HepG2 (cell line): Measurements from ENCODE around the gene SLC23A3. TPM values are rescaled to one million over a fixed set of nuclear protein-coding genes. Genes with fewer than 3 reads are reported as not detected.

Experiments used
- CBX2 ChIP-seq, 2 experiments: fragments of 200-600 bp in 1 of 2; sonication (generic); formaldehyde crosslinking in 1 of 2; IDR thresholded peaks; 2 replicates each; pipeline versions ENCODE4 v1.7.0 to v1.8.1; 2018 to 2022; ENCODE audit warnings: low read depth in 2 of 2, low read length in 1 of 2, mild to moderate bottlenecking in 1 of 2, missing genetic modification reagents in 1 of 2
- DPF2 ChIP-seq: sonication (generic); formaldehyde crosslinking; IDR thresholded peaks from 2 replicates; pipeline ENCODE4 v1.4.0; 2020; ENCODE audit warnings: mild to moderate bottlenecking, low read depth, missing genetic modification reagents, borderline replicate concordance
- EP300 ChIP-seq, 3 experiments: sonication (generic) in 1 of 3; formaldehyde crosslinking in 1 of 3; IDR thresholded peaks; 2 replicates each; pipeline versions ENCODE4 v1.5.1 to v1.6.1; 2011 to 2020; ENCODE audit warnings: low read depth in 2 of 3, low read length in 2 of 3, borderline replicate concordance in 1 of 3, improper control_type of control experiment in 1 of 3, mild to moderate bottlenecking in 1 of 3, missing genetic modification reagents in 1 of 3, moderate library complexity in 1 of 3
- FOXA3 ChIP-seq: IDR thresholded peaks from 2 replicates; pipeline ENCODE4 v1.6.1; 2016; ENCODE audit warnings: missing genetic modification reagents, missing compliant biosample characterization
- FOXK2 ChIP-seq: fragments of 450-650 bp; IDR thresholded peaks from 2 replicates; pipeline ENCODE4 v1.6.1; 2016
- GATAD2A ChIP-seq: IDR thresholded peaks from 2 replicates; pipeline ENCODE4 v1.6.1; 2016
- HDAC1 ChIP-seq: sonication (generic); formaldehyde crosslinking; IDR thresholded peaks from 2 replicates; pipeline ENCODE4 v1.5.1; 2020; ENCODE audit warnings: mild to moderate bottlenecking, missing genetic modification reagents
- MED13 ChIP-seq: sonication (generic); formaldehyde crosslinking; IDR thresholded peaks from 2 replicates; pipeline ENCODE4 v1.5.0; 2020; ENCODE audit warnings: missing genetic modification reagents
- MXI1 ChIP-seq: IDR thresholded peaks from 3 replicates; pipeline ENCODE4 v1.6.1; 2012; ENCODE audit warnings: low read depth, low read length, inconsistent platforms, borderline replicate concordance
- PLRG1 ChIP-seq: fragments of 450-650 bp; conservative IDR thresholded peaks from 2 replicates; pipeline ENCODE4 v1.6.1; 2016
- RBAK ChIP-seq: sonication (generic); formaldehyde crosslinking; IDR thresholded peaks from 2 replicates; pipeline ENCODE4 v1.5.1; 2020; ENCODE audit warnings: mild to moderate bottlenecking, missing genetic modification reagents
- SOX13 ChIP-seq, 3 experiments: fragments of 450-650 bp in 1 of 3; sonication (generic) in 1 of 3; formaldehyde crosslinking in 1 of 3; IDR thresholded peaks in 2 of 3; conservative IDR thresholded peaks in 1 of 3; 2 replicates each; pipeline versions ENCODE4 v1.5.0 to v1.6.1; 2016 to 2020; ENCODE audit warnings: antibody characterized with exemption in 1 of 3, mild to moderate bottlenecking in 1 of 3, missing compliant biosample characterization in 1 of 3, missing genetic modification reagents in 1 of 3, moderate library complexity in 1 of 3
- TBX2 ChIP-seq: sonication (generic); formaldehyde crosslinking; IDR thresholded peaks from 2 replicates; pipeline ENCODE4 v1.5.0; 2020; ENCODE audit warnings: missing genetic modification reagents, mild to moderate bottlenecking, borderline replicate concordance
- ZBTB20 ChIP-seq: sonication (generic); formaldehyde crosslinking; IDR thresholded peaks from 2 replicates; pipeline ENCODE4 v1.8.1; 2023; ENCODE audit warnings: missing genetic modification reagents, low read depth, mild to moderate bottlenecking, borderline replicate concordance
- ZBTB38 ChIP-seq: sonication (generic); formaldehyde crosslinking; IDR thresholded peaks from 2 replicates; pipeline ENCODE4 v1.5.1; 2020; ENCODE audit warnings: mild to moderate bottlenecking, missing genetic modification reagents
- ZMYM3 ChIP-seq: sonication (generic); formaldehyde crosslinking; IDR thresholded peaks from 2 replicates; pipeline ENCODE4 v1.5.1; 2020; ENCODE audit warnings: mild to moderate bottlenecking, missing genetic modification reagents
- ZNF331 ChIP-seq: sonication (generic); formaldehyde crosslinking; IDR thresholded peaks from 2 replicates; pipeline ENCODE4 v1.4.0; 2020; ENCODE audit warnings: missing genetic modification reagents
- ZNF530 ChIP-seq: sonication (generic); formaldehyde crosslinking; IDR thresholded peaks from 2 replicates; pipeline ENCODE4 v1.5.0; 2020; ENCODE audit warnings: low read depth, mild to moderate bottlenecking, missing genetic modification reagents
- ZNF629 ChIP-seq: sonication (generic); formaldehyde crosslinking; conservative IDR thresholded peaks from 2 replicates; pipeline ENCODE4 v1.5.0; 2020; ENCODE audit warnings: missing genetic modification reagents
- polyA plus RNA-seq, 8 experiments: library from polyadenylated mRNA; depleted of rRNA in 3 of 8; stranded (reverse) in 7 of 8; unstranded in 1 of 8; fragments of >200 nt; fragmentation: Illumina TruSeq in 4 of 8; extraction: Trizol in 4 of 8; gene quantifications; 2 replicates each; pipeline versions ENCODE4 v1.2.1 to v1.2.3, GENCODE V29; 2011 to 2016; ENCODE audit warnings: low read depth in 4 of 8, missing spikeins in 1 of 8, mixed read lengths in 1 of 8; ENCODE audit not compliant: insufficient read depth in 1 of 8
- total RNA-seq, 5 experiments: library from RNA; depleted of rRNA; stranded (reverse); fragments of >200 nt; fragmentation: Illumina TruSeq; extraction: Trizol; gene quantifications; 2 replicates each; pipeline ENCODE4 v1.2.3, GENCODE V29; 2016; ENCODE audit warnings: low read depth in 1 of 5
- TF ChIP-seq, protein P1 (sequence below): sonication (generic); formaldehyde crosslinking; IDR thresholded peaks from 2 replicates; pipeline ENCODE4 v1.5.0; 2020; ENCODE audit warnings: missing genetic modification reagents
- TF ChIP-seq, protein P2 (sequence below): sonication (generic); formaldehyde crosslinking; conservative IDR thresholded peaks from 2 replicates; pipeline ENCODE4 v1.8.0; 2022; ENCODE audit warnings: mild to moderate bottlenecking, moderate library complexity, missing genetic modification reagents
- TF ChIP-seq, protein P3 (sequence below): IDR thresholded peaks from 2 replicates; pipeline ENCODE4 v1.6.1; 2016; ENCODE audit warnings: missing compliant biosample characterization, missing genetic modification reagents, borderline replicate concordance
- TF ChIP-seq, protein P4 (sequence below): sonication (generic); formaldehyde crosslinking; conservative IDR thresholded peaks from 2 replicates; pipeline ENCODE4 v1.4.0; 2020; ENCODE audit warnings: mild to moderate bottlenecking, missing genetic modification reagents, moderate library complexity

SLC23A3 gene
- total and polyA plus RNA-seq, 2 of the 13 experiments (the other 11 are each of a cell fraction or from before 2014, with no cell fraction given), result 0.38 to 0.78 TPM

DNA sequence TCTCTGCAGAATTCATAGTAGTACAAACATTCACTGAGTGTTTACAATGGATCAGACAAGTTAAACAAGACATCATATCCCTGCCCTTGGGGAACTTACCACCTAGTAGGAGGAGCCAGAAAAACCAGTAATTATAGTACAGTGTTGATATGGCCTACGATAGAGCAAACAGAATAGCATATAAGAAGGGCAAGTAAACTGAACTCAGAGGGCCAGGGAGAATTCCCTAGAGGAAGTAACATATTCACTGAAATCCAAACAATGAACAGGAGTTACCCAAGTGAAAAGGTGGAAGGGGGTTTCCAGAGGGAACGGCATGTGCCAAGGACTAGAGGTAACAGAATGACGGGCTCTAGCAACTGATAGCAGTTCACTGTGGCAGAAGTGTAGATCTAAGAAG is 43.3 kb downstream of the SLC23A3 start (continued):
- TF ChIP-seq, protein P1, sequence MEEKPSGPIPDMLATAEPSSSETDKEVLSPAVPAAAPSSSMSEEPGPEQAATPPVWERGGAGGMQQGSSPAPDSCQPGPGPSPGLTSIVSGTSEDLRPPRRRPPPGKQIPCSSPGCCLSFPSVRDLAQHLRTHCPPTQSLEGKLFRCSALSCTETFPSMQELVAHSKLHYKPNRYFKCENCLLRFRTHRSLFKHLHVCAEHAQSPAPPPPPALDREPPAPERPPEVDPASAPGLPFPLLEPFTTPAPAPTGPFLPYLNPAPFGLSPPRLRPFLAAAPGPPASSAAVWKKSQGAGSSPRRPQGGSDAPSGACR (CRISPR knock-in tag), result 0 out of 2 replicates have a peak, but pooled peaks have one; percentile 64
- TF ChIP-seq, protein P2, sequence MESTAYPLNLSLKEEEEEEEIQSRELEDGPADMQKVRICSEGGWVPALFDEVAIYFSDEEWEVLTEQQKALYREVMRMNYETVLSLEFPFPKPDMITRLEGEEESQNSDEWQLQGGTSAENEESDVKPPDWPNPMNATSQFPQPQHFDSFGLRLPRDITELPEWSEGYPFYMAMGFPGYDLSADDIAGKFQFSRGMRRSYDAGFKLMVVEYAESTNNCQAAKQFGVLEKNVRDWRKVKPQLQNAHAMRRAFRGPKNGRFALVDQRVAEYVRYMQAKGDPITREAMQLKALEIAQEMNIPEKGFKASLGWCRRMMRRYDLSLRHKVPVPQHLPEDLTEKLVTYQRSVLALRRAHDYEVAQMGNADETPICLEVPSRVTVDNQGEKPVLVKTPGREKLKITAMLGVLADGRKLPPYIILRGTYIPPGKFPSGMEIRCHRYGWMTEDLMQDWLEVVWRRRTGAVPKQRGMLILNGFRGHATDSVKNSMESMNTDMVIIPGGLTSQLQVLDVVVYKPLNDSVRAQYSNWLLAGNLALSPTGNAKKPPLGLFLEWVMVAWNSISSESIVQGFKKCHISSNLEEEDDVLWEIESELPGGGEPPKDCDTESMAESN (CRISPR knock-in tag), result peak; percentile 90
- TF ChIP-seq HDAC1 (peak; percentile 17; the same call in 1 of the 2 replicates), ZNF331 (CRISPR knock-in tag) (peak; percentile 17; the same call in 1 of the 2 replicates), ZBTB38 (CRISPR knock-in tag) (no peak), SOX13 (IDR thresholded peaks at IDR 0.05) (0 out of 2 replicates have a peak, but pooled peaks have one; percentile 23), SOX13 (CRISPR knock-in tag; conservative IDR thresholded peaks at IDR 0.05 in 1 of 2, IDR thresholded peaks at IDR 0.05 in 1 of 2) (peak in 1 of 2 experiments; percentile 89; a peak in 2 of 4 replicates), GATAD2A (CRISPR knock-in tag) (peak; percentile 57; the same call in 1 of the 2 replicates), PLRG1 (no peak), EP300 (IDR thresholded peaks at IDR 0.05; ENCODE audit: low read depth in 2 of 2, low read length in 2 of 2) (peak in 1 of 2 experiments; percentile 25; a peak in 1 of 4 replicates), EP300 (CRISPR knock-in tag; IDR thresholded peaks at IDR 0.05; ENCODE audit: borderline replicate concordance) (no peak), FOXA3 (CRISPR knock-in tag) (peak; percentile 85), CBX2 (IDR thresholded peaks at IDR 0.05; ENCODE audit: low read depth, low read length) (no peak), CBX2 (CRISPR knock-in tag; IDR thresholded peaks at IDR 0.05; ENCODE audit: low read depth) (no peak), RBAK (no peak), ZBTB20 (no peak; the same call in 1 of the 2 replicates), ZNF629 (CRISPR knock-in tag) (no peak), ZNF530 (CRISPR knock-in tag) (no peak), ZMYM3 (peak; percentile 68; the same call in 1 of the 2 replicates), MXI1 (0 out of 3 replicates have a peak, but pooled peaks have one; percentile 15), MED13 (no peak), DPF2 (peak; percentile 20; the same call in 1 of the 2 replicates), FOXK2 (peak; percentile 39; the same call in 1 of the 2 replicates), TBX2 (peak; percentile 74)
- TF ChIP-seq, protein P3, sequence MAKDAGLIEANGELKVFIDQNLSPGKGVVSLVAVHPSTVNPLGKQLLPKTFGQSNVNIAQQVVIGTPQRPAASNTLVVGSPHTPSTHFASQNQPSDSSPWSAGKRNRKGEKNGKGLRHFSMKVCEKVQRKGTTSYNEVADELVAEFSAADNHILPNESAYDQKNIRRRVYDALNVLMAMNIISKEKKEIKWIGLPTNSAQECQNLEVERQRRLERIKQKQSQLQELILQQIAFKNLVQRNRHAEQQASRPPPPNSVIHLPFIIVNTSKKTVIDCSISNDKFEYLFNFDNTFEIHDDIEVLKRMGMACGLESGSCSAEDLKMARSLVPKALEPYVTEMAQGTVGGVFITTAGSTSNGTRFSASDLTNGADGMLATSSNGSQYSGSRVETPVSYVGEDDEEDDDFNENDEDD, result no peak; the same call in 1 of the 2 replicates
- TF ChIP-seq, protein P4, sequence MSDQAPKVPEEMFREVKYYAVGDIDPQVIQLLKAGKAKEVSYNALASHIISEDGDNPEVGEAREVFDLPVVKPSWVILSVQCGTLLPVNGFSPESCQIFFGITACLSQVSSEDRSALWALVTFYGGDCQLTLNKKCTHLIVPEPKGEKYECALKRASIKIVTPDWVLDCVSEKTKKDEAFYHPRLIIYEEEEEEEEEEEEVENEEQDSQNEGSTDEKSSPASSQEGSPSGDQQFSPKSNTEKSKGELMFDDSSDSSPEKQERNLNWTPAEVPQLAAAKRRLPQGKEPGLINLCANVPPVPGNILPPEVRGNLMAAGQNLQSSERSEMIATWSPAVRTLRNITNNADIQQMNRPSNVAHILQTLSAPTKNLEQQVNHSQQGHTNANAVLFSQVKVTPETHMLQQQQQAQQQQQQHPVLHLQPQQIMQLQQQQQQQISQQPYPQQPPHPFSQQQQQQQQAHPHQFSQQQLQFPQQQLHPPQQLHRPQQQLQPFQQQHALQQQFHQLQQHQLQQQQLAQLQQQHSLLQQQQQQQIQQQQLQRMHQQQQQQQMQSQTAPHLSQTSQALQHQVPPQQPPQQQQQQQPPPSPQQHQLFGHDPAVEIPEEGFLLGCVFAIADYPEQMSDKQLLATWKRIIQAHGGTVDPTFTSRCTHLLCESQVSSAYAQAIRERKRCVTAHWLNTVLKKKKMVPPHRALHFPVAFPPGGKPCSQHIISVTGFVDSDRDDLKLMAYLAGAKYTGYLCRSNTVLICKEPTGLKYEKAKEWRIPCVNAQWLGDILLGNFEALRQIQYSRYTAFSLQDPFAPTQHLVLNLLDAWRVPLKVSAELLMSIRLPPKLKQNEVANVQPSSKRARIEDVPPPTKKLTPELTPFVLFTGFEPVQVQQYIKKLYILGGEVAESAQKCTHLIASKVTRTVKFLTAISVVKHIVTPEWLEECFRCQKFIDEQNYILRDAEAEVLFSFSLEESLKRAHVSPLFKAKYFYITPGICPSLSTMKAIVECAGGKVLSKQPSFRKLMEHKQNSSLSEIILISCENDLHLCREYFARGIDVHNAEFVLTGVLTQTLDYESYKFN (CRISPR knock-in tag), result peak; percentile 75
